Stimulated activated CD8-positive, alpha-beta memory T cell treated with anti-CD3 and anti-CD28 coated beads, Interleukin-15, amount 100 ng/mL, for 24 hours (primary cell): ENCODE results near the gene ENO4.

Experiments used
- DNase-seq: peaks from one replicate; pipeline ENCODE4 v3.0.0-alpha.2; 2020; ENCODE audit warnings: low read depth

ENO4 gene, protein sequence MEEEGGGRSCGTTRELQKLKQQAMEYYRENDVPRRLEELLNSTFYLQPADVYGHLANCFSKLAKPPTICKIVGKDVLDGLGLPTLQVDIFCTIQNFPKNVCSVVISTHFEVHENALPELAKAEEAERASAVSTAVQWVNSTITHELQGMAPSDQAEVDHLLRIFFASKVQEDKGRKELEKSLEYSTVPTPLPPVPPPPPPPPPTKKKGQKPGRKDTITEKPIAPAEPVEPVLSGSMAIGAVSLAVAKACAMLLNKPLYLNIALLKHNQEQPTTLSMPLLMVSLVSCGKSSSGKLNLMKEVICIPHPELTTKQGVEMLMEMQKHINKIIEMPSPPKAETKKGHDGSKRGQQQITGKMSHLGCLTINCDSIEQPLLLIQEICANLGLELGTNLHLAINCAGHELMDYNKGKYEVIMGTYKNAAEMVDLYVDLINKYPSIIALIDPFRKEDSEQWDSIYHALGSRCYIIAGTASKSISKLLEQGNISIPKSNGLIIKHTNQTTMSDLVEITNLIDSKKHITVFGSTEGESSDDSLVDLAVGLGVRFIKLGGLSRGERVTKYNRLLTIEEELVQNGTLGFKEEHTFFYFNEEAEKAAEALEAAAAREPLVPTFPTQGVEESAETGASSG

DNA sequence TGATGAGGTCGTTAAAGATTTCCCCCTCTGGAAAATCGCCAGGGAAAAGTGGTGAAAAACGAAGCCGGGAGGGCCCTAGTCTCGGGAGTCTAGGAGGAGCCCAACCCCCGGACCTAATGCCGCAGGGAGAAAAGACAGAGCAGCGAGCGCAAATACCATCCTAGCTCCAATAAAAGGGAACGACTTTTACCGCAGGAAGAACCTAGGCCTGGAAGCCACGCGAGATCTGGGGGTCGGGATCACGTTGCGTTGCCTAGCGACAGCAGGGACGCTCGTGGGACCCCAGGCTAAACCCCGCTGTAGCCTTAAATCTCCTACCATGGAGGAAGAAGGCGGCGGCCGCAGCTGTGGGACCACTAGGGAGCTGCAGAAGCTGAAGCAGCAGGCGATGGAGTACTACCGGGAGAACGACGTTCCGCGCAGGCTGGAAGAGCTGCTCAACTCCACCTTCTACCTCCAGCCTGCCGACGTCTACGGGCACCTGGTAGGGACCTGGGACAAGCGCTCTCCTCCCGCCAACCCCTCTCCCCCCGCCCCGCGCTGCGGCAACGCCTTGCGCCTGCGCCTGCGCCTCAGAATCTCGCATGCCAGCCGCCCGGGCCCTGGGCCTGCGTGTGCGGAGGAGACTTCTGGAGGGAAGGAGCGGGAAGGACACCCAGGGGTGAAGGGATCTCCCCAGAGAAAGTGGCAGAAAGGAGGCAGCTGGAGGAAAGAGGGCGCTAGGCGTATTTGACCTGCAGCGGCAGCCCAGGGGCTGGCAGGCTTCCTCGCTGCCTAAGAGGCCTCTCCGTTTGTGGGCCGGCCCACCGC is at the start of gene ENO4:
Gene ENO4 (plus strand): TSS at position 252 of the 810 bp plus-strand sequence. CDS start 68 bp downstream, at position 320.
- DNase-seq: no peak

DNA sequence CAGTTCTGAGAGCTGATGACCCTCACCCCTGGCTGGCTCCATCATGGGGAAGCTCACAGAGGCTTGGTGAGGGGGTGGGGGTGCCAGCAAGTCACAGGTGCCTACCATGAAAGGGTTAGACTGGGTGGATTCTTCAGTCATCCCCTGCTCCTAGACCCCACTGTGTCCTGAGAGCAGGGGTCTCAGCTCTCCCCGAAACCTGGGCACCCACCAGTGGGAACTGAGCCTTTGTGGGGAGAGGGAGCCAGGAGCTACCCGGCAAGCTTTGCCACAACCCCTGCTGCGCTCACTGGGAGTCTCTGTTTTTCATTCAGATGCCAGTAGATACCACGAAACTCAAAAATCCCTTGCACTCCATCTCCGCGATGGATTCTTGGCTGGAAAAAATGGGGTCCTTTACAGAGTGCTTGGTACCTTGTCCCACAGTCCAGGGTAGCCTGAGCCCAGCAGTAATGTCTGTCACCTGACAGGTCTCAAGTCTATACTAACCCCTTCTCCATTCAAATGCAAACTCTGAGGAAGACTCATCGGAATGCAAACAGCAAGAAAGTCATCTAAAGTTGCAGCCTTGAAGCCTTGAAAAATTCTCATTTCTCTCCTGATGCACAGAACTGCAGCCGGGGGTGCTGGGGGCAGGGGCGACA is 48.9 kb upstream of the ENO4 start:
- no peak for DNase-seq

DNA sequence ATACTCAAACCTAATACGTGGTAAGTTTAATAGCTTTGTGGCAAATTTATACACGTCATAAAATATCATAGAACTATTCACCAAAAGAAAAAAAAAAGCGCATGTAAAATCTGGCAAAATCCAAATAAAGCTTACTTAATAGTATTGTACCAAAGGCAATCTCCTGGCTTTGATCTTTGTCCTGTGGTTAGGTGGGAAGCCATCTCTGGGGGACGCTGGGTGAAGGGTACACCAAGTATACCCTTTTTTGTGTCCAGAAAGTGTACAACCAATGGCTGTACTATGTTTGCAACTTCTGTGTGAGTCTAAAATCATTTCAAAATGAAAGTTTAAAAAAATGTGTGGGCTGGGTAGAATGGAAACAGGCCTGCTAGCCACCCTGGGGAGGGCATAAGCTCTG is 47.6 kb upstream of the ENO4 start:
- DNase-seq: no peak

DNA sequence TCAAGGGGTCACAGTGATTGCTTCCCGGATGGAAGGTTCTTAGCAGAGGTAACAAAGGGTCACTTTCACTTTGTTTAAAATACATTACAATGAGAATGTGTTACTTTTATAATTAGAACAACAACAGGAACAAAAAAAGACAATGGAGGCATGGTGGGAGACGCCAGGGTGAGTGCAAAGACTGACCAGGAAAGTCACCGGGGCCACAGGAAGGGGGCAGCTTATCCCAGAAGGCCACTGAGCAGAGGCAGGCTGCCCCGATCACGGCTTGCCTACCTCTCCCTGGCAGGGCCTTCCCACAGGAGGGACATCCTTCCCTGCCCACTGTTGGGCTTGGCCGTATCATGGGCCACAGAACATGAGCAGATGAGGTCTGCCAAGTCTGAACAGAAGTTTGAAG is 46.8 kb upstream of the ENO4 start:
- DNase-seq: no peak

DNA sequence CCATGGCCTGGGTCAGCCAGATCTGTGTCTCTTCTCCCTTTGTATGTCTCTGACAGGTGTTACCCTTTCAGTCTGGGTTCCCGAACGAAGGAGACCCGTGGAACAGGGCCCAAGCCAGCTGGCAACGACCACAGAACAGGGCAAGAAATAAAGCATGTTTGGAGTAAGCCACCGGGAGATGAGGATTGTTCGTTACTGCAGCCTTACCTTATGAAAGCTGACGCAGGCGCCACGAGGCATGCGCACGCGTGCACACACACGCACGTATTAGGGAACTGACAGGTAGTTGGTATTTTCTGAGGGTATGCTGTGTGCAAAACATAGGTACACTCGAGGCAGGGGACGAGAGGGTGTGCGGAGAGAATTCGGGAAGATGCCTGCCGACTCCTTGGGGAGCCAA is 46.4 kb upstream of the ENO4 start:
- no peak for DNase-seq

DNA sequence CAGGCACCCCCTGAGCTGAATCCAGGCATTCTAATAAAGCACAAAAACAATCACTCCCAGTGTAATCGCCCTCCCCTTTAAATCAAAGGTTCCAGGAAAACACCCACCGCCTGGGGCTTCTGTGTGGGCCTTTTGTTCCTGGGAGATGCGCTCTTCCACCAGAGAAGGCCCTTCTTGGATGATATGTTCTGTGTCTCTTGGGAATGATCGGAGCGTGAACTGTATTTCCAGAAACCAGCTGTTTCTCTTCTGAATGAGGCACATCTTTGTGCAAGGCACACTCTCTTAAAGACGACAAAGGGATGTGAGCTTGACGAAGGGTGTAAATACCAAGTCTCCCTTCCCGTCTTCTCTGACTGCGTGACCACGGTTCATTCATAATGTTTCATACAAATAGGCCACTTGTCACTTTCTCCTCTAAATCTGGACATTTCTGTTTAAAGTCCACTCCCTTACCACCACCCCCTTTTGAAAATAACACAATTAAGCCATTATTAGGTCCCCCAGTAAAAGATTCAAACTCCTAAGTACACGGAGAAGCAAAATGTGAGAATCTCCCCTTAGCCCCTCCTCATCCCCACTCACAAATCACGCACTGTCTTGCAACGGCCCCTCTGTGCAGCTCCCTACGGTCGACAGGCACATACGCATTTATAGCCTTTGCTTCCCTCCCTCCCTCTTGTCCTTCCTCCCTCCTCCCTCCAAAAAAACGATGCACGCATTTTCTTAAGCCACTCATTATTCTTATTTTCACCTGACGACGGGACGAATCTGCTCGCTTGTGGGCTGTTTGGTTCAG is 45.6 kb upstream of the ENO4 start:
- no peak for DNase-seq

DNA sequence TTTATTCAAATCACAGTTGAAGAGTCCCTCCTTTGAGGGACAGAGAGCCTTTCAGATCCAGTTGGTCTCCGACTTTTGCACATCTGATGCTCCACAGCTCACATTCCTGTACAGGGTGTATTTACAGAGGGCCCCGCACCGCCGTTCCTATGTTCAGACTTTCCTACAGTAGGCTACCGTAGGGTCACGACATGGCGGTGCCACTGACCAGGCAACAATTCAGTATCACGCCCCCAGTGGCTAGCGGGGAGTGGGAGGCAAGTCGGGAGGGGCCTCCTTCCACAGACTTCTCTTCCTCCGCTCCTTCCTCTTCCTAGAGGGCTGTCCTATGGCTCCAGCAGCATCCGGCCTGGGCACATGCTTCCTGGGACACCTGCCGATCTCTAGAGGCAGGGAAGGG is 40.6 kb upstream of the ENO4 start:
- DNase-seq: no peak

DNA sequence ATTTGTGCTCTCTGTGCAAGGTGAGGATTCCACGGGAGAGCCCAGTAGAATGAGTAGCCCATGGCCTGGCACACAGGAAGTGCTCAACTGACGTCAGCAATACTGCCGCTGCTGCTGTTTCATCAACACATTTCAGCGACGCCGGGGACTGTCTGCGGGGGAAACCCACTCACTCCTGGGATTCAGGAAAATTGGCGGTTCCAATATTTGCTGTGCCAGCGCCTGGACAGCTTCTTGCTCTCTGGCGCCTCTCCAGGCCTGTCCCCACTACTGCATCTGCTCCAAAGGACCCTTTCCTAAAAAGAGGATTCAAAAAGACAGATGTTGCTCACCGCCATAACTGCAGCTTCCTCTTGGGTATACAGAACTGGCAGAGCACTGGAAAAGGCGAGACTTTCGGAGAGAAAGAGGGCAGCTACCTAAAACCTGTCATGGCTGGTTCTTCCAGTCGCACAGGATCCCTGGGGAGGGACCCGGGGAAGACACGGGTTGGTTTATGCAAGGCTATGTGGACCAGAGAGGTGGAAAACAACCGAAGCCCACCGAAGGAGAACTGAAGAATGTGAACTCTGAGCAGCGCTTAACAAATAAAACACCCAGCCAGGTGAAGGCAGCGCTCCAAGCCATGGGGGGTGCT is 39.7 kb upstream of the ENO4 start:
- no peak for DNase-seq

DNA sequence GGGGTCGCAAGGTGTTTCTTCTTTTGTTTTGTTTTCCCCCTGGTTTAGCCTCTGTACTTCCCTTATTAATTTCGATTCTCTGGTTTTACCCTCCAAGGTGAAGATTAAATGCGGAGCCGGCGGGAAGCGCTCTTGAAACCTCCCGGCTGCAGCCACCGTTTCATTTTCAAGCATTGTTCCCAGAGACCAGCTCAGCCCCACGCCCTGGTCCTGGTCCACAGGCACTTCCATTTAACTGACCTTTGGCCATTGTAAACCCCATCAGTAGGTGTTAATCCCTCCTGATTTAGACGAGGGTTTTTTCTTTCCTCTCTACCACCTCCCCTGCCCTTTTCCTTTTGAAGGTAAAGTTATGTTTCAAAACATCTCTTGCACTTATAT is 39.2 kb upstream of the ENO4 start:
- no peak for DNase-seq

DNA sequence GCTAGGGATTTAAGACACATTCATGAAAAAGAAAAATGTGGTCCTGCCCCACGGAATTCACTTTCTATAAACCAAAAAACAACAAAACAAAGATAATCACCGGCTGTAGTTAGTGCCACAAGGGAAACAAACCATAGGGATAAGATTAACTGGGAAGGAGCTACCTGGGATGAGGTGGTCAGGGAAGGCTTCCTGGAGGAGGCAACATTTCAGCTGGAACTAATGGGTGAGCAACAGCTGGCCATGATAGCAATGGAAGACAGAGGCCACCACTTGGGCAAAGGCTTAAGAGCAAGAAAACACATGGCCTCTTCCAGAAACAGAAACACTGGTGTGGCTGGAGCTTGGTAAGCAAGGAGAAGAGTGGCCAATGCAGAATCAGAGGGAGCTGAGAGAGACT is 38.4 kb upstream of the ENO4 start:
- DNase-seq: no peak

DNA sequence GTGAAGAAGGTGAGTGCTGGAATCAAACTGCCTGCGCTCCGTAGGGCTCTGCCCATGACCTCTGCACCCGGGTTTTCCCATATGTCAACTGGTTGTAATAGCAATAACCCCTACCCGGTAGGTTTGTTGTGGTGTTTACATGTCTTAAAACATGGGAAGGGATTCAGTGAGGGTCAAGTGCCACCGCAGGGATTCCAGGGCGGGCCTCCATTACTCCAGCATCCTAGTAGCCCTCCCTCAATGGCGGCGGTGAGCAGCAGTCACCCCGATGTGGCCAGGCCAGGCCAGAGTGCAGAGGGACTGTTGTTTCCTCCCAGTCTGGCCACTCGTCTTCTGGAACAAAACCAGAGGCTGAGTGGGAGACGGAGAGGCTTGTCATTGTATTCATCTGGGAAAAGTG is 37.6 kb upstream of the ENO4 start:
- DNase-seq: no peak

DNA sequence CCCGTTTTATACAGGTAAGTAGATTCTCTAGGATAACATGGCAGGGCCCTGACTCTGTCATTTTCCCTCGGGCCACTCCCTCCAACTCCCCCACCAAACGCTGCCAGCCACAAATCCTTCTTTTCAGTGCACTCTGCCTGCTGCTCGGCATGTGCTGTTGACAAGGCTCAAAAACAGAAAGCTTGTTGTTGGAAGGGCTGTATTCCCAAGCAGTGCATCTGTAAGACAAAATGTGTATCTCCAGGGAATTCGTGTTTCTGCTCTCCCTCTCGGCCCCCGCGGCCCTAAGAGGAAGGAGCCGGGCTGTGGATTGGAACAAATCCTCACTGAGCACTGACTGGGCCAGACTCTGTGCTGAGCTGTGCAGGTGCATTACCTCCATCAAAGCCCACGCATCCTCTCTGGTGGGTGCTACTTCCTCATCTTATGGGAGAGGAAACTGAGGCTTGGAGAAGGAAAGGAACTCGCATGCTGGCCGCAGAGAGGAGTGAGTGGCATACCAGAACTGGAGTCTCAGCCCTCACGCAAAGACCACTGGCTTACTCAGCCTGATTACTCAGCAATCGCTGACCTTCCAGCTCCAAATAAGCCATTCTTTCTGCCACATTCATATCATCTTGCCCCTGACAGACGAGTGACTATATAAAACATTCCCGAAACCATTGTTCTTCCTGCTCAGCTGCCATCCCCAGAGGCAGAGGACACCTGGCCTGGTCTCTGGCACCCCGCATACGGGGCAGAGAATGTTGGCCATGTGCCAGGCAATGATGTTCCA is 33.5 kb upstream of the ENO4 start:
- DNase-seq: no peak

DNA sequence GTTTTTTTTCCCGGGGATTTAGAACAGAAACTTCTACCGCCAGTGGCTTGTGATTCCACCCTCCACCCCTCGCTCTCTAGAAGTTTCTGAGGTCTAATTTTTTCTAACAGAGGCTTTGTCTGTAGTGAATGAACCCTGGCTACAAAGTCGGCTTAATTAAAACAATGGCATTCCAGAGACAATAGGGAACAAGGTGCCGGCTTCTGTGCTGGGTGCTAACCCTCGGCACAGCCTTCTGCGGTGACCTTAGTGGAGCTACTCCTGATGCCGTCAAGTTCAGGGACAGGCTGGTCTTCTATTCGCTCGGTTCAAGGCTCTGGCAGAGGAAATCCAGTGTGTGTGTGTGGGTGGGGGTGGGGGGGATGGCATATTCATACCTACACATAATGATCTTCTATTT is 32.1 kb upstream of the ENO4 start:
- no peak for DNase-seq

DNA sequence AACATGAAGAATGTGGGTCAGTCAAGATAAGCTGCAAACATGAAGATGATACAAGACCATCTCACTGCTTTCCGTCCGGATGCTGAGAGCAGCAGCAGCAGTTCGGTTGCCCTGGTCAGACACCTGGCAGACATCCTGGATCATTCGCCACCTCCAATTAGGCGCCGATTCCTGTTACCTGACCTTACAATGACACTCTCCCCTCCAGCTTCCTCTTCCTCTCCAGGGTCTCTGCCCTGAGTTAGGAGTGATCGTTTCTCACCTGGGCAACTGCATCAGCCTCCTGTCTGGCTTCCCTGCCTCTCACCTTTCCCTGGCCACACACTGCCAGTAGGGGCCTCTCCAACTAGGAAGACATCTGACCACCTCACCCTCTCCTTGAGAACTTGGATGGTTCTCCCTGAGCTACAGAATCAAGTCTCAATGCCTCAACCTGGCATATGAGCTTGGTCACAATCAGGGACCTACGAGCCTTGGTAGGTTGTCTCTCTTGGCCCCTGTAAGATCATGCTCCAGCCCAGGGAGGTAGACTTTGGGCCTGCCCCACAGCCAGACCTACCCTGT is 31.4 kb upstream of the ENO4 start:
- DNase-seq: no peak

DNA sequence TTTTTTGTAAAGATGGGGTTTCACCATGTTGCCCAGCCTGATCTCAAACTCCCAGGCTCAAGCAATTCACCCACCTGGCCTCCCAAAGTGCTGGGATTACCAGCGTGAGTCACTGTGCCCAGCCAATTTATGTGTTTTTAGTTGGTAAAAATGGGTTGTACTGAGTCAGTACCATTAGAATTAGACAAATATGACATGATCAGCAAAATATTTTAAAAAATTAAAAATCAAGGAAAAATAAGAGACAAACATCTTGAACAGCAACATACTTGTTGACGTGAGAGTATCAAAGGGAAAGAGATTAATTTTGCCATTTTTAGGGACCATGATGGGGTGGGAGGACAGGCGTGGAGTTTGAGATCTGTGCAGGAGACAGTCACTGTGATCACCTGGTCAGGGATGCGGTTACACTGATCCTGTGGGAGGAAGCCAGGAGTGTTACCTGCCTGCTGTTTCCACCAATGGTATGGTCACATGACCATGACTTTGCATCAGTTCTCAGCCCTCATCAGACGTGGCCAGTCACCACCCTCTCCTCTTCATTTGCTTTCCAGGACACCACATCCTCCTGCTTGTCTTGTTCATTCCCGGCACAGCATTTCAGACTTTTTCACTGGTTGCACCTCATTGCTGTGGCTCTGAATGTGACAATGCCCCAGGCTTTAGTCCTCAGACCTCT is 29.2 kb upstream of the ENO4 start:
- no peak for DNase-seq

DNA sequence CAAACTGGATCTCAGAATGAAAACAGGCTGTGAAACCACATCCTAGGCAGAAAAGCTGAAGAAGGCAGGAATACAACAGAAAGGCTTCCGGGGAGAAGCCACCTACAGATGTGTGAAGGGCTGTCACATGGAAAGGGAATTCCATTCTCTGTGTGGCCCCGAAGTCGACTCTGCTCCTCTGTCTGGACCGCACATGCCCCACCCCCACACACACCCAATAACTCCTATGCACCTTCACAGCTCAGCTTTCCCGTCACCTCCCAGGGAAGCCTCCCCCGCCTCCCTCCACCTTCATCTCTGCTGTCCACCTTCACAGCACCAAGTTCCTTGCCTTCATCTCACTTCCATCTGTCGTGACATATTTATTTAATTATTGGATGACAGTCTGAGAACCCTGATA is 23.4 kb upstream of the ENO4 start:
- no peak for DNase-seq

DNA sequence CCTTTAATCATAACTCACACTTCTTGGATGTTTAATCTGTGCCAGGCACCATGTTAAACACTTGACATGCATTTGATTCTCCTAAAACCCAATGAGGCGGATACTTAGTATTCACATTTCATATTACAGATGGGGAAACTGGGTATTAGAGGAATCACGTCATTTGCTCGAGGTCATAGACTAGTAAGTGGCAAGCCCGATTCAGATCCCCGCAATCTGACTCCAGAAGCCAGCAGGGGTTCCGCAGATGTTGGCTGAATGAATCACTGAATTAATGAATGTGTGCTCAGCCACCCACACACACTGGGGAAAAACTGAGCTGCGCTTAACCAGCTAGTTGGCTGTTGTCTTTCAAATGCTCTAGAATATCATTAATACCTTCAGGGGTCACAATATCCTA is 22.5 kb upstream of the ENO4 start:
- DNase-seq: no peak

DNA sequence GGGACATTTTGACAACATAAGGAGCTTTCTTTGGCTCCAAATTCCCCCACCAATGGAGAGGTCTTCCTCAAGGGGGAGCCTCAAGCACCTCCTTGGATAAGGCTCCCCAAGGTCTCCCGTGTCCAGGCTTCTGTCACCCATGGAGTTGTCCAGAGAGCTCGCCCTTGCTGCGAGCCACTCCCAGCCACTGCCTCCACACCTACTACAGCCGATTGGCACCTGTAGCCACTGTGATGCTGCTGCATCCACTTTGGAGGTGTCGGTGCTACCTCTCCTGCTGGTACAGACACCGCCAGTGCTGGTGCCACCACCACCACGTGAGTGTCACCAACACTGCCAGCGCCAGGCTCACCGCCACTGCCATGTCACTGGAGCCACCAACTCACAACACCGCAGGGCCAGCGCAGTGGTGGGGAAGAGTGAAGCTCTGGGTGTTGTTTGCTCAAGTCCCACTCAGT is 22.1 kb upstream of the ENO4 start:
- DNase-seq: no peak

DNA sequence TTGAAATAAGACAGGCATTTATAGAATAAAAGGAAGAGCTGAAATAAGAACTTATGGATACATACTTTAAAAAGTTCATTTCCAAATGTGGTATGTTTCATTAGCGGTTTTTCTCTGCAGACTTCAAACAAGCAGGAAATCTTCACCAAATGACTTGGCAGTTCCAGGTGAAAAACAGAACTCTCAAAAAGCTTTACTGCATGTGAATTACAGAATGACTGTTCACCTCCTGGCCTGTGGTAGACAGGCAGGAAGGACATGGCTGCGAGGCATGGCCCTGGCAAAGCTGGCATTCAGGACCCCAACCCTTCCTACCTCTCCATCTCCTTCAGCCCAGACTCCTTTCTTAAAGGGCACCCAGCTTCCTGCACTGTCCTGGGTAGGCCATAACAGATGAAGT is 21.2 kb upstream of the ENO4 start:
- no peak for DNase-seq
